ENCODE results near the gene SSR4. TPM values are rescaled to one million over a fixed set of nuclear protein-coding genes. Genes with fewer than 3 reads are reported as not detected.

Gene SSR4
- total and polyA plus RNA-seq, 2 of the 8 experiments (the other 6 are each of a cell fraction or from before 2014, with no cell fraction given) = 168 to 642 TPM

DNA sequence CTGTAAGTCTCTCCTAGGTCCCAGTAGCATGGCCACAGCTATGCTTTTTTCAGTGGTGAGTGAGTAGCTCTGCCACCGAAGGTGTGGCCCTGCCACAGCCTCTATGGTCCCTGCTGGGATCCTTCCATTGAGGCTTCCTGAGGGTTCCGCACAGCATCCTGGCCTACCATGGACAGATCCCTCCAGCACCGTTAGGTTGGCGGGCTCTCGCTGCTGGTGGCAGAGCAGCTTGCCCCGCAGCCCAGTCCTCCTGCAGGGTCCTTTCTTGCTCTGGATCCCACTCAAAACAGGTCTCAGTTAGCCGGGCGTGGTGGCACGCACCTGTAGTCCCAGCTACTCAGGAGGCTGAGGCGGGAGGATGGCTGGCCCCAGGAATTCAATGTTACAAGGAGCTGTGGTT is 38.3 kb downstream of the SSR4 start:
- no peak overlapping the region for H3K23ac ChIP-seq (ENCODE audit: insufficient read length)
- H3K4me1 ChIP-seq (replicated peaks in 1 of 4; ENCODE audit: control insufficient read depth in 3 of 4, insufficient read depth in 4 of 4, low read length in 3 of 4) = peaks cover 0 to 12% (median 6%) of the 10 kb centered on the region in 4 experiments; a peak in 5 of 7 replicates
- H3K27ac ChIP-seq (ENCODE audit: low read depth, low read length) = no peak overlapping the region
- no peak overlapping the region for H2BK20ac ChIP-seq (ENCODE audit: low read length)
- no peaks in the 10 kb centered on the region for H4K20me1 ChIP-seq (replicated peaks in 1 of 2; ENCODE audit: control insufficient read depth in 1 of 2, insufficient read depth in 2 of 2, low read length in 2 of 2)
- FAIRE-seq = no peak
- no peaks in the 10 kb centered on the region for H3K79me1 ChIP-seq (ENCODE audit: low read depth, low read length)
- no peak overlapping the region for H2BK12ac ChIP-seq (ENCODE audit: low read depth, low read length)
- H3K4ac ChIP-seq (replicated peaks; ENCODE audit: insufficient read length, low read depth, low read length) = no peak overlapping the region
- no peak overlapping the region for H3K4me3 ChIP-seq (ENCODE audit: extremely low read depth in 1 of 4, insufficient read depth in 2 of 4, low read depth in 3 of 4, low read length in 4 of 4)
- no peak overlapping the region for H4K91ac ChIP-seq (replicated peaks; ENCODE audit: insufficient read length, low read length)
- 97% methylated on average over 7 of the region's 10 CpGs; no CpG with 5 or more reads in 1 of the 2 experiments for WGBS, 2 experiments (ENCODE audit: extremely low coverage in 1 of 2, insufficient coverage in 1 of 2, insufficient read length in 1 of 2, insufficient replicate concordance in 2 of 2, low coverage in 1 of 2, low lambda C conversion rate in 2 of 2, missing lambda C conversion rate in 1 of 2)
- CTCF ChIA-PET (ENCODE audit: partially characterized antibody) = interaction anchor here (0.8 to 1.4 kb wide), 2 partner anchors 21 to 46 kb away, joined by 3 to 5 read pairs; no protein-coding TSS in a partner anchor
- H2BK5ac ChIP-seq (ENCODE audit: low read depth, low read length) = no peak overlapping the region
- H2AK5ac ChIP-seq (ENCODE audit: low read depth, low read length) = no peak overlapping the region
- TF ChIP-seq JUND (IDR thresholded peaks at IDR 0.05; ENCODE audit: low read length) = no peak
- no peak for TF ChIP-seq SIN3A (conservative IDR thresholded peaks at IDR 0.05 in 1 of 2, IDR thresholded peaks at IDR 0.05 in 1 of 2; ENCODE audit: low read depth in 1 of 2, low read length in 2 of 2)
- no peak for TF ChIP-seq HDAC2 (IDR thresholded peaks at IDR 0.05; ENCODE audit: borderline replicate concordance in 1 of 2, low read depth in 2 of 2, low read length in 2 of 2)
- no peak for TF ChIP-seq ASH2L (IDR thresholded peaks at IDR 0.05; ENCODE audit: low read length)
- no peak for TF ChIP-seq NANOG (IDR thresholded peaks at IDR 0.05; ENCODE audit: insufficient read depth, low read depth, low read length, poor library complexity, severe bottlenecking)
- TF ChIP-seq, protein P1, sequence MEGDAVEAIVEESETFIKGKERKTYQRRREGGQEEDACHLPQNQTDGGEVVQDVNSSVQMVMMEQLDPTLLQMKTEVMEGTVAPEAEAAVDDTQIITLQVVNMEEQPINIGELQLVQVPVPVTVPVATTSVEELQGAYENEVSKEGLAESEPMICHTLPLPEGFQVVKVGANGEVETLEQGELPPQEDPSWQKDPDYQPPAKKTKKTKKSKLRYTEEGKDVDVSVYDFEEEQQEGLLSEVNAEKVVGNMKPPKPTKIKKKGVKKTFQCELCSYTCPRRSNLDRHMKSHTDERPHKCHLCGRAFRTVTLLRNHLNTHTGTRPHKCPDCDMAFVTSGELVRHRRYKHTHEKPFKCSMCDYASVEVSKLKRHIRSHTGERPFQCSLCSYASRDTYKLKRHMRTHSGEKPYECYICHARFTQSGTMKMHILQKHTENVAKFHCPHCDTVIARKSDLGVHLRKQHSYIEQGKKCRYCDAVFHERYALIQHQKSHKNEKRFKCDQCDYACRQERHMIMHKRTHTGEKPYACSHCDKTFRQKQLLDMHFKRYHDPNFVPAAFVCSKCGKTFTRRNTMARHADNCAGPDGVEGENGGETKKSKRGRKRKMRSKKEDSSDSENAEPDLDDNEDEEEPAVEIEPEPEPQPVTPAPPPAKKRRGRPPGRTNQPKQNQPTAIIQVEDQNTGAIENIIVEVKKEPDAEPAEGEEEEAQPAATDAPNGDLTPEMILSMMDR (IDR thresholded peaks at IDR 0.05; ENCODE audit: control extremely low read depth in 1 of 3, insufficient read depth in 1 of 3, low read depth in 1 of 3, low read length in 3 of 3) = no peak
- no peak for TF ChIP-seq EZH2 (IDR thresholded peaks at IDR 0.05; ENCODE audit: low read depth, low read length, severe bottlenecking)
- TF ChIP-seq GABPA (IDR thresholded peaks at IDR 0.05; ENCODE audit: borderline replicate concordance, insufficient read depth, low read length) = no peak
- H2AFZ ChIP-seq (ENCODE audit: low read length) = no peak overlapping the region
- no peak overlapping the region for H2BK120ac ChIP-seq (replicated peaks; ENCODE audit: low read depth, low read length)
- no peaks in the 10 kb centered on the region for H3K23me2 ChIP-seq (ENCODE audit: low read depth, low read length)
- peaks cover 5 to 15% of the 10 kb centered on the region in 2 experiments; a peak in 3 of 4 replicates for H3K79me2 ChIP-seq (ENCODE audit: control insufficient read depth in 1 of 2, insufficient read depth in 2 of 2, low read length in 2 of 2)
- H3K18ac ChIP-seq (ENCODE audit: extremely low read depth, low read length) = no peak overlapping the region
- H4K8ac ChIP-seq (ENCODE audit: extremely low read depth, insufficient read depth, low read length) = no peak overlapping the region
- H3K56ac ChIP-seq (replicated peaks; ENCODE audit: insufficient read length, low read depth, low read length) = no peak overlapping the region
- DNase-seq (ENCODE audit: low read depth in 1 of 2, low spot score in 2 of 2) = no peak
- no peak overlapping the region for H3K14ac ChIP-seq (ENCODE audit: insufficient read length)
- H3K27me3 ChIP-seq (replicated peaks in 1 of 4; ENCODE audit: control insufficient read depth in 3 of 4, extremely low read depth in 1 of 4, insufficient read depth in 3 of 4, low read length in 3 of 4) = peaks cover 0 to 6% (median 2%) of the 10 kb centered on the region in 4 experiments; a peak in 3 of 7 replicates
- H4K5ac ChIP-seq (ENCODE audit: insufficient read length, low read depth, low read length) = no peak overlapping the region
- POLR2A ChIA-PET (ENCODE audit: partially characterized antibody) = interaction anchor here (1.1 to 3.2 kb wide), 4 partner anchors 12 to 93 kb away, joined by 3 to 13 read pairs (median 8); partner anchors contain the start of gene ARHGAP4
- no peak overlapping the region for H2BK15ac ChIP-seq (ENCODE audit: low read length)
- H3K4me2 ChIP-seq (ENCODE audit: insufficient read depth in 1 of 2, low read depth in 2 of 2, low read length in 2 of 2) = no peak overlapping the region; a peak in 1 of 4 replicates
- no peaks in the 10 kb centered on the region for H3K9me3 ChIP-seq (ENCODE audit: insufficient read depth in 2 of 2, low read depth in 1 of 2, low read length in 1 of 2)
- no peak overlapping the region for H3K9ac ChIP-seq (replicated peaks in 1 of 4; ENCODE audit: extremely low read depth in 1 of 4, low read depth in 3 of 4, low read length in 3 of 4)
- no peaks in the 10 kb centered on the region for H3K36me3 ChIP-seq (ENCODE audit: control insufficient read depth in 2 of 4, insufficient read depth in 4 of 4, low read length in 3 of 4)

All from H1 (cell line).